Testis (tissue), 2 donors: ENCODE data around the gene PSMD7.

Experiments
- POLR2A ChIP-seq: fragments of 450-650 bp; IDR thresholded peaks from one replicate; pipeline ENCODE4 v1.6.1; 2017; ENCODE audit warnings: antibody characterized with exemption, mild to moderate bottlenecking, moderate library complexity
- TF ChIP-seq, protein P1 (sequence below), 3 experiments: fragments of 450-650 bp in 2 of 3; fragments of 200-600 bp in 1 of 3; sonication (generic) in 1 of 3; IDR thresholded peaks; one replicate each; pipeline ENCODE4 v1.5.1; 2016 to 2019; ENCODE audit warnings: antibody characterized with exemption in 3 of 3, mild to moderate bottlenecking in 2 of 3, moderate library complexity in 1 of 3

DNA sequence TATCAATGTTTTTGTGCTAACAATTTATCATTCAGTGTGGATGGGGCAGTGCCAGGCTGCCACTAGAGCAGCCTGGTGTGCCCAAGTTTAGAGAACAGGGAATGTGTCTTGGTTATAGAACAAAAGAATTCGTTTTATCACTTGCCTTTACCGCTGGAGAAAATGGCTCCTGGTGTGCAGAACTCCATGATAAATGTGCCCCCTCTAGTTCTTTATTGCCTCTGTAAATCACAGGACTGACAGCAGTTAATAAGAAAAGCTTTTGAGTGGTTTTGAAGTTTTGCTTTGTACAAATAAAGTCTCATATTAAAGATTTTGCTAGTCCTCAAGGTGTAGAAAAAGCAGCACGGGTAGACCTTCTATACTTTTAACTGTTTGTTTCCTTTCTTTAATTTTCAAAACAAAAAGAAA is 28.2 kb upstream of the PSMD7 start:
- TF ChIP-seq, protein P1, sequence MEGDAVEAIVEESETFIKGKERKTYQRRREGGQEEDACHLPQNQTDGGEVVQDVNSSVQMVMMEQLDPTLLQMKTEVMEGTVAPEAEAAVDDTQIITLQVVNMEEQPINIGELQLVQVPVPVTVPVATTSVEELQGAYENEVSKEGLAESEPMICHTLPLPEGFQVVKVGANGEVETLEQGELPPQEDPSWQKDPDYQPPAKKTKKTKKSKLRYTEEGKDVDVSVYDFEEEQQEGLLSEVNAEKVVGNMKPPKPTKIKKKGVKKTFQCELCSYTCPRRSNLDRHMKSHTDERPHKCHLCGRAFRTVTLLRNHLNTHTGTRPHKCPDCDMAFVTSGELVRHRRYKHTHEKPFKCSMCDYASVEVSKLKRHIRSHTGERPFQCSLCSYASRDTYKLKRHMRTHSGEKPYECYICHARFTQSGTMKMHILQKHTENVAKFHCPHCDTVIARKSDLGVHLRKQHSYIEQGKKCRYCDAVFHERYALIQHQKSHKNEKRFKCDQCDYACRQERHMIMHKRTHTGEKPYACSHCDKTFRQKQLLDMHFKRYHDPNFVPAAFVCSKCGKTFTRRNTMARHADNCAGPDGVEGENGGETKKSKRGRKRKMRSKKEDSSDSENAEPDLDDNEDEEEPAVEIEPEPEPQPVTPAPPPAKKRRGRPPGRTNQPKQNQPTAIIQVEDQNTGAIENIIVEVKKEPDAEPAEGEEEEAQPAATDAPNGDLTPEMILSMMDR (IDR thresholded peaks at IDR 0.05), result no peak
- TF ChIP-seq POLR2A, result no peak
